Measurements from ENCODE around the gene LRBA.
"Not testable (repeated sequence)": the region's sequence is repeated elsewhere in the genome, so short reads cannot be mapped to it uniquely, and the experiment has no call there.

Gene LRBA

DNA sequence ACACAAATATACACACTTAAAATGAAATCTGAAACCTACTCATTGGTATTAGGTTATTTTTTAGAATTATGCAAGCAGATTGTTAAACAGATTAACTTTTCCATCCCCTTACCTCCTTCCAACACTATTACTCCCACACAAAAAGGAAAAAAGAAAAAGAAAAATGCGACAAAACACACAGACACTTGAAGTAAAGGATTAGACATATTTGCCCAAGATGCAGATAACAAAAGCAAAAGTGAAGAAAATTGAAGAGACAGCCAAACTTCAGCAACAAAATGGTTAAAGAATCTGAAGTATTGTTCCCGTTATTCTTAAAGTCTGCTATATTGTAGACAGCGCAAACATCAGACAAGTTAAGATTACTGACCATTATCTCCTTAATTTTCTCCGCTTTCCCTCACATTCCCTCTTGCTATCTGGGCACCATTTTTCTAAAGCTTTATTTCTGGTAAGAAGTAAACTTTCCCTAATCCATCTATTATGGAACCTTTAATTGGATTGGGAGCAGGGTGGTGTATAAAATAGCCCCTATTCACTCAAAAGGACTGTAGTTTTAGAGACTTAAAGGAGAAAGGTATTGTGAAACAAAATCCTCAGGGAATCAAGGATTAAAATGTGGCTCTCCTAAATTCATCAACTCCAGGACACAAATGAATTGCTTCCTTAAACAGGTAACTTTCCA, 467.8 kb downstream of the LRBA start:
- DNase-seq (ENCODE audit: insufficient read length, low spot score) = no peak
- no peak for TF ChIP-seq POU2F2 (IDR thresholded peaks at IDR 0.05; ENCODE audit: low read depth, low read length)
- TF ChIP-seq TAF1 (IDR thresholded peaks at IDR 0.05; ENCODE audit: low read depth, low read length) = no peak
- TF ChIP-seq POLR2AphosphoS5 (IDR thresholded peaks at IDR 0.05; ENCODE audit: low read depth, low read length) = no peak
- TF ChIP-seq SPI1 (IDR thresholded peaks at IDR 0.05; ENCODE audit: low read depth, low read length) = no peak
- no peak for TF ChIP-seq POLR2A (IDR thresholded peaks at IDR 0.05; ENCODE audit: low read depth, low read length)
- no peak for TF ChIP-seq PAX5 (IDR thresholded peaks at IDR 0.05; ENCODE audit: insufficient read depth, low read length, severe bottlenecking)
- FAIRE-seq = no peak

DNA sequence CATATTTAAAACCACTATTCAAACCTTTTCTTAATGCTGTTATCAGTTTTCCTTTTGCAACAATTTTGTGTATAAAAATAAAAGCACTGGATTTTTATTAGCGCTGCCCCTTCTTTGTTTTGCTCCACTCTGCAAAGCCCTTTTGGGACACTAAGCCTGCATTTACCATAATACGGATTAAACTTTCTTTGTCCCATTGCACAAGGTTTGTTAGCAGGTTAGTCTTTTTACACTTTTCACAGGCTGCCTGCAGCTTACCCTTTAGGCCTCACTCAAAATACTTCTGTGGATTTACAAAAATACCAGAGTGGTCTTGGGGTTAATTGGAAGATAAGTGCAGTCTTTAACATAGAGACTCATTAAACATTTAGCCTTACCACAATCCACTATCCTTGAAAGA, 468.8 kb downstream of the LRBA start:
- TF ChIP-seq PAX5 (IDR thresholded peaks at IDR 0.05; ENCODE audit: insufficient read depth, low read length, severe bottlenecking) = no peak
- TF ChIP-seq TAF1 (IDR thresholded peaks at IDR 0.05; ENCODE audit: low read depth, low read length) = no peak
- no peak for TF ChIP-seq SPI1 (IDR thresholded peaks at IDR 0.05; ENCODE audit: low read depth, low read length)
- TF ChIP-seq POLR2A (IDR thresholded peaks at IDR 0.05; ENCODE audit: low read depth, low read length) = no peak
- TF ChIP-seq POLR2AphosphoS5 (IDR thresholded peaks at IDR 0.05; ENCODE audit: low read depth, low read length) = no peak
- TF ChIP-seq POU2F2 (IDR thresholded peaks at IDR 0.05; ENCODE audit: low read depth, low read length) = no peak

DNA sequence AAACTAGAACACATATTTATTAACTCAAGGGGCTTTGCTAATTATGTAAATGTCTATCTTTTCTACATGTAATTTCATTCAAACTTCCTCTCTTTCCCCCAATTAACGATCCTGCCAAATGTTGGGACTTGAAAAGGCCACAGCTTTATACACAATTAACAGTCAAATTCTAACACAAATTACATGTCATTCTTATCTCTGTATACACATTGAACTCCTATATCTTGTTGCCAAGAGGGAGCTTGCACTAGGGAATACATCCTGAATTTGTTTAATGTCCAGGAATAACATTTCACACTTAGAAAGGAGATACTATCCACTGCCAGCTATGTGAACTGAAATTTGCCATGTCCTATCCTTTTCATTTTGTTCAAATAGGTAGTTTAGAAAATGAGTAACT, 472.0 kb downstream of the LRBA start:
- DNase-seq (ENCODE audit: insufficient read length, low spot score) = no peak
- TF ChIP-seq TAF1 (IDR thresholded peaks at IDR 0.05; ENCODE audit: low read depth, low read length) (no peak), PAX5 (IDR thresholded peaks at IDR 0.05; ENCODE audit: insufficient read depth, low read length, severe bottlenecking) (no peak), SPI1 (IDR thresholded peaks at IDR 0.05; ENCODE audit: low read depth, low read length) (no peak), POLR2AphosphoS5 (IDR thresholded peaks at IDR 0.05; ENCODE audit: low read depth, low read length) (no peak), POU2F2 (IDR thresholded peaks at IDR 0.05; ENCODE audit: low read depth, low read length) (no peak), POLR2A (IDR thresholded peaks at IDR 0.05; ENCODE audit: low read depth, low read length) (no peak)
- FAIRE-seq = no peak

More for the DNA sequence above, 468.8 kb downstream of the LRBA start:
- no peak for DNase-seq (ENCODE audit: insufficient read length, low spot score)
- peak; percentile 47 for FAIRE-seq

DNA sequence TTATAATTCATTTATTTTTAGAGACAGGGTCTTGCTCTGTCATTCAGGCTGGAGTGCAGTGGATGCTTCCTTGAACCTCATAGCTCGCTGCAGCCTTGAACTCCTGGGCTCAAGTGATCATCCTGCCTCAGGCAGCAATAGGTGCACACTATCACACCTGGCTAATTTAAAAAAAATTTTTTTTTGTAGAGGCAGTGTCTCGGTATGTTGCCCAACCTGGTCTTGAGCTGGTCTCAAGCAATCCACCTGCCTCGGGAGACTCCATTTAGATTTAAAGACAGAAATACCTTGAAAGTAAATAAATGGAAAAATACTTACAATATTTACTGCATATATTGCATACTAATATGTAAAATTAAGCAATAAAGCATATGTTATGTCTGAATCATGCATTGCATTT, 473.4 kb downstream of the LRBA start:
- FAIRE-seq (no peak), DNase-seq (ENCODE audit: insufficient read length, low spot score) (no peak)
- TF ChIP-seq POU2F2 (IDR thresholded peaks at IDR 0.05; ENCODE audit: low read depth, low read length) (no peak), TAF1 (IDR thresholded peaks at IDR 0.05; ENCODE audit: low read depth, low read length) (no peak), POLR2AphosphoS5 (IDR thresholded peaks at IDR 0.05; ENCODE audit: low read depth, low read length) (no peak), POLR2A (IDR thresholded peaks at IDR 0.05; ENCODE audit: low read depth, low read length) (no peak), SPI1 (IDR thresholded peaks at IDR 0.05; ENCODE audit: low read depth, low read length) (no peak), PAX5 (IDR thresholded peaks at IDR 0.05; ENCODE audit: insufficient read depth, low read length, severe bottlenecking) (no peak)

DNA sequence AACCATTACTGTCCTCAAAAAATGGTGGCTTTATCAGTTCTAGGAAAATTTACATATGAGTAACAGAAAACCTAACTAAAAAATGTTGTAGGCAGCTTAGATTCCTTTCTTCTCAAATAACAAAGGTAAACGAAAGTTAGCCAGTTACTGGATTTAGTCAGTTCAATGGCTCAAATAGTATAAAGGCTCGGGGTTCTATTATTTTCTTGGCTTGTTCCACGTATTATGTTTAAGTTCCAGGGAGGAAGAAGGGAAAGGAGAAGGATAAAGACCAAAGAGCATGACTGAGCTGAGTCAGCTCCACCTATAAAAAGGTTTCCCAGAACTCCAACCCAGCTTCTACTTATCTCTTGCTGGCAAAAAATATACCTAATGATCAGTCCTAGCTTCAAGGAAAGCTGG, 474.1 kb downstream of the LRBA start:
- DNase-seq (ENCODE audit: insufficient read length, low spot score) = no peak
- TF ChIP-seq TAF1 (IDR thresholded peaks at IDR 0.05; ENCODE audit: low read depth, low read length) = no peak
- no peak for TF ChIP-seq POU2F2 (IDR thresholded peaks at IDR 0.05; ENCODE audit: low read depth, low read length)
- no peak for TF ChIP-seq POLR2A (IDR thresholded peaks at IDR 0.05; ENCODE audit: low read depth, low read length)
- no peak for TF ChIP-seq PAX5 (IDR thresholded peaks at IDR 0.05; ENCODE audit: insufficient read depth, low read length, severe bottlenecking)
- TF ChIP-seq SPI1 (IDR thresholded peaks at IDR 0.05; ENCODE audit: low read depth, low read length) = no peak
- no peak for TF ChIP-seq POLR2AphosphoS5 (IDR thresholded peaks at IDR 0.05; ENCODE audit: low read depth, low read length)
- FAIRE-seq = no peak

DNA sequence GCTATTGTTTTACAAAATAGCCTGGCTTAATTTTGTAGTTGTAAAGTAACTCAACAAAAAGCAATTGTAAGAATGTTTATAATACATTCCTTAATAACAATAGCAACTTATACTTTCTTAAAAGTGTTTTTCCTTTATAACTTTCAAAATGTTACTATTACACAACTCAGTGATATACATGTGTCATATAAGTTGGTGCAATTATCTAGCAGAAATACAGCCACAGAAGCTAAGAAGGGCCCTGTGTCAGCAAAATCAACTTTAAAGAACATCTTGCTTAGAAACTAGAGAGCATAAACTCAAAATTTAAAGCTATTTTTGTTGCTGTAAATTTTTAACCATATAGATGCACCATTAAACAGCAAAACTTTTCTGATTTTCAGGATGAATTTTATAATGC, 474.5 kb downstream of the LRBA start:
- DNase-seq (ENCODE audit: insufficient read length, low spot score) (no peak), FAIRE-seq (no peak)
- TF ChIP-seq TAF1 (IDR thresholded peaks at IDR 0.05; ENCODE audit: low read depth, low read length) = no peak

DNA sequence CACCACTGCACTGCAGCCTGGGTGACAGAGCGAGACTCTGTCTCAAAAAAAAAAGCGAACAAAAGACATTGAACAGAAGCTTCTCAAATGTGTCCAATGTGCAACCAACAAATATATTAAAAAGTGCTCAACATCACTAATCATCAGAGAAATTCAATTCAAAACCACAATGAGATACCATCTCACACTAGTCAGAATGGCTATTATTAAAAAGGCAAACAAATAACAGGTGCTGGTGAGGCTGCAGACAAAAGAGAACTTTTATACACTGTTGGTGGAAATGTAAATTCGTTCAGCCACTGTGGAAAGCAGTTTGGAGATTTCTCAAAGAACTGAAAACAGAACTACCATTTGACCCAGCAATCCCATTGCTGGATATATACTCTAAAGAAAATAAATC, 477.2 kb downstream of the LRBA start:
- not testable (repeated sequence) for FAIRE-seq

DNA sequence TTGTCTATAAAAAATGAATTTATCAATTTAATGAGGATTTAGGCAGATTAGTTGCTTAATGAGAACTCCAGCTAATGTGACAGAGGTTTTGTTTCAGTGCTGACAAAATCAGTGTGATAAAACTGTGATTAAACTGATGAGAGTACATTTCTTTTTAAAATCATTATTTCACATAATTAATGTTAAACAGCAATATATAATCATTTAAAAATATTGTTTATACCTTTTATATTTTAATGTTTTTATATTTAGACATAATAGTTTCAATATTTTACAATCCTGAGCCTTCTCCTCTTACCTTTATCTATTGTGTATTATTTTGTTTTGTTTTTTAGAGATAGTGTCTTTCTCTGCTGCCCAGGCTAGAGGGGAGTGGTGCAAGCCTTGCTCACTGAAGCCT, 480.3 kb downstream of the LRBA start:
- TF ChIP-seq POU2F2 (IDR thresholded peaks at IDR 0.05; ENCODE audit: low read depth, low read length) = no peak
- no peak for TF ChIP-seq TAF1 (IDR thresholded peaks at IDR 0.05; ENCODE audit: low read depth, low read length)
- TF ChIP-seq SPI1 (IDR thresholded peaks at IDR 0.05; ENCODE audit: low read depth, low read length) = no peak
- FAIRE-seq (no peak), DNase-seq (ENCODE audit: insufficient read length, low spot score) (no peak)

More for the DNA sequence above, 477.2 kb downstream of the LRBA start:
- not testable (repeated sequence) for DNase-seq (ENCODE audit: insufficient read length, low spot score)

DNA sequence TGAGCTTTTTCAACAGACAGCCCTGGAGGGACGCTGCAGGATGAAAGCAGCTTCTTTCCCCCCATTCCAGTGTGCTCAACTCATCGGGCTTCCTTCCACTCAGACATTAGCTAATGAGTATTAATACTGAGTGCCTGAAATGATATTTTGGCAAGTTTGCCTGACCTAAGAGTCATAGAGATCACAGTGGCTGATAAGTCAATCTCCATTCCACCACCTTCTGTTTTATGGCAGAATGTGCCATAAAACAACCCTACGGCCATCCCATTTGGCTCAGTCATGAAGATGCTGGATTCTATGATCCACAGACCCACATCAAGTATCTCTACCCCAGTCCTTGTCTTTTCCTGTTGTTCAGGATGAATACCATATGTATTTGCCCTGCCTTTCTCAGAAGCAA, 481.4 kb downstream of the LRBA start:
- no peak for FAIRE-seq
- TF ChIP-seq POU2F2 (IDR thresholded peaks at IDR 0.05; ENCODE audit: low read depth, low read length) (no peak), SPI1 (IDR thresholded peaks at IDR 0.05; ENCODE audit: low read depth, low read length) (no peak), TAF1 (IDR thresholded peaks at IDR 0.05; ENCODE audit: low read depth, low read length) (no peak), POLR2AphosphoS5 (IDR thresholded peaks at IDR 0.05; ENCODE audit: low read depth, low read length) (no peak), POLR2A (IDR thresholded peaks at IDR 0.05; ENCODE audit: low read depth, low read length) (no peak), PAX5 (IDR thresholded peaks at IDR 0.05; ENCODE audit: insufficient read depth, low read length, severe bottlenecking) (no peak)
- no peak for DNase-seq (ENCODE audit: insufficient read length, low spot score)

DNA sequence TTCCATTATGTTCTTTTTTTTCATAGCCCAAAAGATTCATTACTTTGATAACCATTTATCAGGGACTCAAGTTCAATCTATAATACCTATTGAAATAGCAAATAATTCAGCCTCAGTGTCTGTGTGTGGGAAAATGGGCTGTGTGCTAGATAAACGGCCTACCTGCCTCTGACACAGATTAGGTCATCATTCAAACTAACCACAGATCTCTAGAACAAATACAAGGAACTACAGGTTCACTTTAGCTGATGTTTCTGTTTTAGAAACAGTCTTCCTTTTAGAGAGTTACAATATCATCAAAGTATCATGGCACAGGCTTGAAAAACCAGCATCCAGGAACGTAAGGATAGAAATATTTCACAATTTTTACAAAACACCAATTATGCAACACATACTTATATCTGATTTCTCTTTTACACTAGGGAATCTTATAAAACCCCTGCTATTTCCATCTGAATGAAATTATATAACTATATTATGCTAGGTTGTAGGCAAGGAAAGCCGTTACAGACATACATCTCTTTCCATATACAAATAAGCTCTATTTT, 489.7 kb downstream of the LRBA start:
- no peak for TF ChIP-seq PAX5 (IDR thresholded peaks at IDR 0.05; ENCODE audit: insufficient read depth, low read length, severe bottlenecking)
- no peak for TF ChIP-seq SPI1 (IDR thresholded peaks at IDR 0.05; ENCODE audit: low read depth, low read length)
- TF ChIP-seq POU2F2 (IDR thresholded peaks at IDR 0.05; ENCODE audit: low read depth, low read length) = no peak
- no peak for TF ChIP-seq POLR2AphosphoS5 (IDR thresholded peaks at IDR 0.05; ENCODE audit: low read depth, low read length)
- TF ChIP-seq POLR2A (IDR thresholded peaks at IDR 0.05; ENCODE audit: low read depth, low read length) = no peak
- TF ChIP-seq TAF1 (IDR thresholded peaks at IDR 0.05; ENCODE audit: low read depth, low read length) = no peak
- FAIRE-seq (no peak), DNase-seq (ENCODE audit: insufficient read length, low spot score) (no peak)

Measured in GM12891 (cell line).